Neural cell (in vitro differentiated cells): ENCODE results near the gene ARHGAP4. TPM values are rescaled to one million over a fixed set of nuclear protein-coding genes. Genes with fewer than 3 reads are reported as not detected.

Experiments
- H2AFZ ChIP-seq: fragments of 200-600, 300-800 bp; sonication (generic), shearing (Covaris generic); 2 replicates; pipeline ENCODE4 v1.6.0; 2014; ENCODE audit warnings: low read depth, mild to moderate bottlenecking, antibody characterized with exemption, low read length, moderate library complexity
- H3F3A ChIP-seq: fragments of 200-600 bp; shearing (Covaris generic); 2 replicates; pipeline ENCODE4 v1.6.1; 2016; ENCODE audit warnings: mild to moderate bottlenecking, moderate library complexity, mixed read lengths, antibody characterized with exemption, low read length; ENCODE audit not compliant: insufficient read depth, poor library complexity, severe bottlenecking
- H3K27ac ChIP-seq: fragments of 200-600, 300-800 bp; sonication (generic), shearing (Covaris generic); 2 replicates; pipeline ENCODE4 v1.5.1; 2014; ENCODE audit warnings: mild to moderate bottlenecking, low read length, moderate library complexity
- H3K27me3 ChIP-seq: fragments of 300-800, 200-600 bp; sonication (generic), shearing (Covaris generic); 2 replicates; pipeline ENCODE4 v1.6.0; 2014; ENCODE audit warnings: mild to moderate bottlenecking, low read depth, low read length, moderate library complexity; ENCODE audit not compliant: insufficient read depth
- H3K36me3 ChIP-seq: fragments of 300-800, 200-600 bp; sonication (generic), shearing (Covaris generic); 2 replicates; pipeline ENCODE4 v1.5.1; 2014; ENCODE audit warnings: mild to moderate bottlenecking, antibody characterized with exemption, low read length, moderate library complexity; ENCODE audit not compliant: insufficient read depth
- H3K4me2 ChIP-seq: fragments of 300-800, 200-600 bp; sonication (generic), shearing (Covaris generic); 2 replicates; pipeline ENCODE4 v1.6.0; 2014; ENCODE audit warnings: mild to moderate bottlenecking, low read length
- H3K4me3 ChIP-seq: fragments of 300-800, 200-600 bp; sonication (generic), shearing (Covaris generic); 2 replicates; pipeline ENCODE4 v1.5.1; 2014; ENCODE audit warnings: mild to moderate bottlenecking, low read length, moderate library complexity
- H3K79me2 ChIP-seq: fragments of 200-600 bp; shearing (Covaris generic); replicated peaks from 2 replicates; pipeline ENCODE4 v1.6.0; 2014; ENCODE audit warnings: mild to moderate bottlenecking, low read length, moderate library complexity; ENCODE audit not compliant: insufficient read depth
- H3K9ac ChIP-seq: fragments of 300-800, 200-600 bp; sonication (generic), shearing (Covaris generic); 2 replicates; pipeline ENCODE4 v1.6.1; 2016; ENCODE audit warnings: mild to moderate bottlenecking, low read length, mixed read lengths
- H3K9me2 ChIP-seq: fragments of 200-600 bp; shearing (Covaris generic); 2 replicates; pipeline ENCODE4 v1.6.1; 2016; ENCODE audit warnings: mild to moderate bottlenecking, low read length, mixed read lengths; ENCODE audit not compliant: insufficient read depth
- H3K9me3 ChIP-seq: fragments of 200-600, 300-800 bp; sonication (generic), shearing (Covaris generic); 2 replicates; pipeline ENCODE4 v1.6.1; 2016; ENCODE audit warnings: mild to moderate bottlenecking, mixed run types, low read length, moderate library complexity, mixed read lengths
- H4K20me1 ChIP-seq: fragments of 200-600 bp; shearing (Covaris generic); 2 replicates; pipeline ENCODE4 v1.6.1; 2016; ENCODE audit warnings: mild to moderate bottlenecking, mixed run types; ENCODE audit not compliant: insufficient read depth
- CTCF ChIP-seq: fragments of 450-650 bp; IDR thresholded peaks from 2 replicates; pipeline ENCODE4 v1.5.1; 2014; ENCODE audit warnings: antibody characterized with exemption, mild to moderate bottlenecking, moderate library complexity; ENCODE audit not compliant: poor library complexity, severe bottlenecking
- EP300 ChIP-seq: fragments of 450-650 bp; conservative IDR thresholded peaks from 2 replicates; pipeline ENCODE4 v1.6.1; 2014; ENCODE audit warnings: antibody characterized with exemption, mild to moderate bottlenecking, moderate library complexity; ENCODE audit not compliant: poor library complexity, severe bottlenecking
- EZH2 ChIP-seq: fragments of 200-600, 300-800 bp; shearing (Covaris generic), sonication (generic); IDR thresholded peaks from 2 replicates; pipeline ENCODE4 v1.6.1; 2014; ENCODE audit warnings: antibody characterized with exemption, low read length, borderline replicate concordance, mild to moderate bottlenecking; ENCODE audit not compliant: insufficient read depth, poor library complexity, severe bottlenecking
- MXI1 ChIP-seq: fragments of 450-650 bp; conservative IDR thresholded peaks from 2 replicates; pipeline ENCODE4 v1.6.1; 2014; ENCODE audit warnings: antibody characterized with exemption, mild to moderate bottlenecking; ENCODE audit not compliant: poor library complexity, severe bottlenecking
- POLR2AphosphoS5 ChIP-seq: IDR thresholded peaks from 2 replicates; pipeline ENCODE4 v1.6.1; 2012
- RAD21 ChIP-seq: fragments of 450-650 bp; conservative IDR thresholded peaks from 2 replicates; pipeline ENCODE4 v1.6.1; 2014; ENCODE audit warnings: antibody characterized with exemption, mild to moderate bottlenecking, moderate library complexity
- REST ChIP-seq: IDR thresholded peaks from 2 replicates; pipeline ENCODE4 v1.6.1; 2012; ENCODE audit warnings: borderline replicate concordance
- SMC3 ChIP-seq: fragments of 450-650 bp; conservative IDR thresholded peaks from 2 replicates; pipeline ENCODE4 v1.6.1; 2014; ENCODE audit warnings: antibody characterized with exemption, mild to moderate bottlenecking, moderate library complexity; ENCODE audit not compliant: poor library complexity
- TAF1 ChIP-seq: IDR thresholded peaks from 2 replicates; pipeline ENCODE4 v1.6.1; 2012; ENCODE audit warnings: low read depth
- polyA plus RNA-seq: library from polyadenylated mRNA; depleted of rRNA; stranded (reverse); fragments of >200 nt; gene quantifications from 2 replicates; pipeline ENCODE4 v1.2.3, GENCODE V29; 2014

The ARHGAP4 gene
- polyA plus RNA-seq, 1 donor from 2014 or later = 11.2 TPM

GRCh38 chrX:153903991-153904957, 21.8 kb downstream of the ARHGAP4 start, which contains the start of gene AVPR2:
TSS of gene AVPR2 (plus strand) at chrX:153904673. CDS start at chrX:153905146, 473 bp downstream.
- H3K79me2 ChIP-seq = no peaks in the 10 kb centered on the region
- H3K9me2 ChIP-seq = no peaks in the 10 kb centered on the region
- no peak within 1 kb of the TSS for H2AFZ ChIP-seq
- no peak within 1 kb of the TSS for H3K4me3 ChIP-seq
- H3K27ac ChIP-seq = no peak within 1 kb of the TSS
- no peaks in the 10 kb centered on the region for H3K9me3 ChIP-seq
- H3K4me2 ChIP-seq = no peak within 1 kb of the TSS
- H3F3A ChIP-seq = no peaks in the 10 kb centered on the region
- no peaks in the 10 kb centered on the region for H4K20me1 ChIP-seq
- H3K9ac ChIP-seq = no peak within 1 kb of the TSS
- no peaks in the 10 kb centered on the region for H3K27me3 ChIP-seq
- TF ChIP-seq MXI1 (no peak), EP300 (no peak), REST (no peak), SMC3 (no peak), TAF1 (no peak), EZH2 (no peak), CTCF (no peak), RAD21 (no peak), POLR2AphosphoS5 (no peak)
- H3K36me3 ChIP-seq = no peaks in the 10 kb centered on the region

GRCh38 chrX:153903238-153903980, 22.7 kb downstream of the ARHGAP4 start:
- Histone ChIP-seq H3K9ac (no peak overlapping the region), H3K79me2 (no peaks in the 10 kb centered on the region), H3K27ac (no peak overlapping the region), H3K4me3 (no peak overlapping the region), H4K20me1 (no peaks in the 10 kb centered on the region), H3K9me2 (no peaks in the 10 kb centered on the region), H3K4me2 (no peak overlapping the region), H2AFZ (no peak overlapping the region), H3K36me3 (no peaks in the 10 kb centered on the region), H3K27me3 (no peaks in the 10 kb centered on the region), H3K9me3 (no peaks in the 10 kb centered on the region), H3F3A (no peaks in the 10 kb centered on the region)
- TF ChIP-seq POLR2AphosphoS5 = no peak
- no peak for TF ChIP-seq TAF1
- no peak for TF ChIP-seq EP300
- no peak for TF ChIP-seq REST
- no peak for TF ChIP-seq SMC3
- TF ChIP-seq EZH2 = no peak
